GM10248 (cell line): ENCODE measurements around the gene LONRF3.

Experiments
- CTCF ChIA-PET: fragments of 300-600 bp; sonication (Branson Sonifier 250); formaldehyde crosslinking; extraction: SDS; loops from one replicate; lab custom pipeline; 2021; ENCODE audit warnings: antibody characterized with exemption; lab: Yijun Ruan, JAX
- POLR2A ChIA-PET: fragments of 350-650 bp; sonication (Branson Sonifier 250); formaldehyde crosslinking; extraction: SDS; loops from one replicate; lab custom pipeline; 2020; ENCODE audit warnings: antibody characterized with exemption; lab: Yijun Ruan, JAX
- DNase-seq: peaks from one replicate; pipeline ENCODE4 v3.0.0; 2012; ENCODE audit errors: extremely low spot score
- TF ChIP-seq, protein P1 (sequence below): IDR thresholded peaks from 2 replicates; pipeline ENCODE4 v1.5.1; 2012; ENCODE audit warnings: mild to moderate bottlenecking, low read depth; ENCODE audit errors: extremely low read depth, missing control alignments, control extremely low read depth

LONRF3 gene

DNA sequence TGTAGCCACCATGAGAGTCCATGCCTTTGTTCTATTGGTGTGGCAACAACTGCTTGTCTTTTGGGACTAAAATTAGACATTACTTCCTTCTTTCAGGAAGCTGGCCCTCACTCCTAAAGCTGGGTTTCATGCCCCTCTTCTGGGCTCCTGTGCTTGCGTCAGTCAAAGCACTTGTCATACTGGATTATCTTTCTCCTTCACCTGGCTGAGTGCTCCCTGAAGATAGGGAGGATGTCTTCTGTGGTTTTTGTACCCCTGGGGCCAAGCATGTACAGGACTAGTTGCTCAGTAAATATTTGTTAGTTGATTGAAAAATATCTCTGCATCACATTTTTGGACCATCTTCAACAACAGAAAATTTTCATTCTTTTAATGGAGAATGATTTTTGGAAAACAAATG, 26.1 kb upstream of the LONRF3 start:
- TF ChIP-seq, protein P1, sequence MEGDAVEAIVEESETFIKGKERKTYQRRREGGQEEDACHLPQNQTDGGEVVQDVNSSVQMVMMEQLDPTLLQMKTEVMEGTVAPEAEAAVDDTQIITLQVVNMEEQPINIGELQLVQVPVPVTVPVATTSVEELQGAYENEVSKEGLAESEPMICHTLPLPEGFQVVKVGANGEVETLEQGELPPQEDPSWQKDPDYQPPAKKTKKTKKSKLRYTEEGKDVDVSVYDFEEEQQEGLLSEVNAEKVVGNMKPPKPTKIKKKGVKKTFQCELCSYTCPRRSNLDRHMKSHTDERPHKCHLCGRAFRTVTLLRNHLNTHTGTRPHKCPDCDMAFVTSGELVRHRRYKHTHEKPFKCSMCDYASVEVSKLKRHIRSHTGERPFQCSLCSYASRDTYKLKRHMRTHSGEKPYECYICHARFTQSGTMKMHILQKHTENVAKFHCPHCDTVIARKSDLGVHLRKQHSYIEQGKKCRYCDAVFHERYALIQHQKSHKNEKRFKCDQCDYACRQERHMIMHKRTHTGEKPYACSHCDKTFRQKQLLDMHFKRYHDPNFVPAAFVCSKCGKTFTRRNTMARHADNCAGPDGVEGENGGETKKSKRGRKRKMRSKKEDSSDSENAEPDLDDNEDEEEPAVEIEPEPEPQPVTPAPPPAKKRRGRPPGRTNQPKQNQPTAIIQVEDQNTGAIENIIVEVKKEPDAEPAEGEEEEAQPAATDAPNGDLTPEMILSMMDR, result no peak
- no peak for DNase-seq
- POLR2A ChIA-PET, result no interaction called here
- CTCF ChIA-PET, result no interaction called here

DNA sequence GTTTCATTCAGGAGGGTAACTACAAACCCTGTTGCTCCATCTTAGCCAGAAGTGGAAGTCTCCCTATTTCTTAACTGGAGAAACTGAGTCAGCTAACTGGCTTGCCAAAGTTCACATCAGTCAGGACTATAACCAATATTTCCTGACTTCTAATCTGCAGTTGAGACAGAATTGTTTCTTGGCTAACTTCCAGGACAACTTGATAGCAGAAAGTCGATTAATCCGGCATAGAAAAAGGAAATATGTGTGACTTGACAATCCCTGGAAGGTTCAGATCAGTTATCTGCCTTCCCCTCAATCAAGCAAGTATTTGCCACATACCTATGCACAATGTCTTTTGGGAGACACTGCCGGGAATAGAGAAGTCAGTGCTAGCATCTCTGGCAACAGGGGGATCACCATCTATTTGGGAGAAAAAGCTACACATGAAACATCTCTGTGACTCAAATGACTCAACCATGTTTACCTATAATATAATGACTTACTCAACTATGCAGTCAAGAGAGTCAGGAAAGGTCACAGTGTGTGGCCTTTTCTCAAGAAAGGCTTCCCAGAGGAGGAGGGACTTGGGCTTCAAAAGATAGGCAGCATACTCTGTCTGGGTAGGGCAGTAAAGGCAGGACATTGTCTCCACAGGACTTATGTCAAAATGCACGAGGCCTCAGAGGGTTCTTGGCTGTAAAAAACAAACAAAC, 12.4 kb upstream of the LONRF3 start:
- CTCF ChIA-PET, result no interaction called here
- TF ChIP-seq, protein P1, result no peak
- DNase-seq, result no peak
- POLR2A ChIA-PET, result no interaction called here

DNA sequence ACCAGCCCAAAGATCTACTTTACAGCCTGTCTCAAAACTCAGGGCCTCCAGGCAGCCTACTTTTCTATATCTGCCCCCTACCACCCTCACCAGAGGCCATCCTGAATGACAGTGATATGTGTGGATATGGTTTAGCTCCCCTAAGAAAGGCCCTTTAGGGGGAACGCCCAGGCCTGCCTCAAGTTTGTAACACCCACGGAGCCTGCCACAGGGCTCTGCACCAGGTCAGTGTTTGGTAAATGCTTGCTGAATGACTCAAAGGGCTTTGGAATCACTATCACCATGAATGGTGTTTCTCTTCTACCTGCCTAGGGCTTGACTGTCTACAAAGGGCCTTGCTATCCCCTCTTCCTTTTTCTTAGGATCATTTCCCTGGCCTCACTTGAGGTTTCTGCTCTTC, 11.3 kb upstream of the LONRF3 start:
- no peak for DNase-seq
- TF ChIP-seq, protein P1, result no peak
- ChIA-PET POLR2A (no interaction called here), CTCF (no interaction called here)

DNA sequence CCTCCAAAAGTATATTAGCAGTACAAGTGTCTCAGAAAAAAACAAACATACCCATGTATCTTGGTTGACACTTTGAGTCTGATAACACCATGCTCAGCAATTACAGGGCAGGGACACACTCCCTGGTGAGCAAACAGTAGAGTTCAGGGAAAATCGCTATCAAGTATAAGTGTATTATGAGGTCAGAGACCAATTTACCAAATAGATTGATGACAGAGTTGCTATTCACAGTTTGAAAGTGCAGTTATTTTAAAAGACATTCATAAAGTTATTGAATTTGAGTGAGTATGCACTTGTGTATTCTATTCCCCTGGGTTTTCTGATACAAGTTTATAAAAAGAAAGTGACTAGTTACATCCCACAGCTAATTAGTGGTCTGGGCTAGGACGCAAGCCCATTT, 10.2 kb upstream of the LONRF3 start:
- no peak for DNase-seq
- TF ChIP-seq, protein P1, result no peak
- CTCF ChIA-PET, result interaction anchor here (1.1 kb wide), 1 partner anchor 15 kb away, joined by 3 read pairs; no protein-coding TSS in a partner anchor
- POLR2A ChIA-PET, result no interaction called here

DNA sequence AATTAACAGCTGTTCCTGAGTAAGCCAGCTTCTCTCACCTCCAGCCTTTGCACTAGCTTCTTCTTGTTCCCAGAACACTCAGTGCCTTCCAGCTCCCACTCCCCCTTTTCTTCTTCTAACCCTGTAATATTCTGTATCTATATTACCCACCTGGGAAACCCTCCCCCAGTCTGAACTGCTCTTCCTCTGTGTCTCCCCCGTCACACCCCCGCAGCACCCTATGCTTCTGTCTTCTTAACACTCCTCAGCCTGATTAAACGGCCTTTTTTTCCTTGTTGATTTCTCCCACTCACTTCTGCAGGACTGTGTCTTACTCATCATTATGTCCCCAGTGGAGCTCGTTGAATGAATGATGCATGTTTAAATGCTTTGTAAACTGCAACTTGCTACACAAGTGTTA, 9.0 kb upstream of the LONRF3 start:
- TF ChIP-seq, protein P1, result no peak
- CTCF ChIA-PET, result interaction anchor here (1.1 to 1.6 kb wide), 2 partner anchors 14 to 153 kb away, joined by 3 read pairs; no protein-coding TSS in a partner anchor
- DNase-seq, result no peak
- POLR2A ChIA-PET, result no interaction called here

DNA sequence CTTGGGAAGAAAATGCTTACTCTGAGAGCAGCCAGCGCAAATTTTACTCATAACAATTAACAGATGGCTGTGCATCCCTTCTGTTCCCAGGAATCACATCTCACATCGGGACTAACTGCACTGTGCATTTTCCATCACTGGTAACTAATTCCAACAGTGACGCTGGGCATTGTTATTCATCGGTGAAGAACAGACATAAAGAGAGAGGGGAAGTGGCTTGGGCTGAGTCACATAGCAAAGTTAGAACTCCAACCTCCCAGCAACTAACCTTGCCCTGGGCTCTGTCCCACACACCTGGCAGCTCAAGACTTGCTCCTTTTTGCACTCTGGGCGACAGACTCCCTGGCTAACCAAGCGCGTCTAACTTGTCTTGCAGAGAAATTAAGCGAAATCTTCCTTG, 6.4 kb upstream of the LONRF3 start:
- ChIA-PET POLR2A (no interaction called here), CTCF (no interaction called here)
- DNase-seq, result no peak
- TF ChIP-seq, protein P1, result no peak
